PC-9 (cell line): ENCODE measurements around the gene HOXC13.

Experiments
- CTCF ChIP-seq: fragments of 200-600 bp; sonication (generic); conservative IDR thresholded peaks from 2 replicates; pipeline ENCODE4 v1.6.1; 2017; ENCODE audit warnings: mixed run types, antibody characterized with exemption, mild to moderate bottlenecking, moderate library complexity
- EZH2 ChIP-seq: fragments of 200-600 bp; sonication (generic); IDR thresholded peaks from 2 replicates; pipeline ENCODE4 v1.8.0; 2017; ENCODE audit warnings: antibody characterized with exemption, low read depth

GRCh38 chr12:53973236-53974042, 34.8 kb downstream of the HOXC13 start:
- no peak for TF ChIP-seq CTCF
- no peak for TF ChIP-seq EZH2
